ENCODE measurements around the gene PROSER3.

The PROSER3 gene

GRCh38 chr19:35812220-35813042 lies 54.5 kb downstream of the PROSER3 start, which contains the start of gene PRODH2:
TSS of gene PRODH2 (minus strand) at chr19:35812845. CDS start at chr19:35812805, 40 bp downstream.
- Mint-ChIP-seq H3K4me1 (ENCODE audit: low read depth) (no peaks in the 10 kb centered on the region), H3K27ac (no peak within 1 kb of the TSS), H3K36me3 (ENCODE audit: low read depth) (no peaks in the 10 kb centered on the region), H3K4me3 (no peak within 1 kb of the TSS), H3K27me3 (ENCODE audit: low read depth) (peaks cover 10% of the 10 kb centered on the region), H3K9me3 (no peaks in the 10 kb centered on the region)

- H3K27ac Mint-ChIP-seq = no peak overlapping the region
- no peak overlapping the region for H3K4me3 Mint-ChIP-seq
- peaks cover 10% of the 10 kb centered on the region for H3K27me3 Mint-ChIP-seq (ENCODE audit: low read depth)
- H3K4me1 Mint-ChIP-seq (ENCODE audit: low read depth) = no peaks in the 10 kb centered on the region
- H3K36me3 Mint-ChIP-seq (ENCODE audit: low read depth) = no peaks in the 10 kb centered on the region
- no peaks in the 10 kb centered on the region for H3K9me3 Mint-ChIP-seq
Measured at GRCh38 chr19:35813043-35813890, 55.3 kb downstream of the PROSER3 start.

GRCh38 chr19:35816262-35816661 lies 58.3 kb downstream of the PROSER3 start:
- peaks cover 8% of the 10 kb centered on the region for H3K27me3 Mint-ChIP-seq (ENCODE audit: low read depth)
- no peaks in the 10 kb centered on the region for H3K36me3 Mint-ChIP-seq (ENCODE audit: low read depth)
- no peak overlapping the region for H3K27ac Mint-ChIP-seq
- H3K4me3 Mint-ChIP-seq = no peak overlapping the region
- H3K4me1 Mint-ChIP-seq (ENCODE audit: low read depth) = peaks cover 2% of the 10 kb centered on the region
- no peaks in the 10 kb centered on the region for H3K9me3 Mint-ChIP-seq

- Mint-ChIP-seq H3K36me3 (ENCODE audit: low read depth) (no peaks in the 10 kb centered on the region), H3K4me3 (no peak overlapping the region), H3K9me3 (no peaks in the 10 kb centered on the region), H3K27ac (no peak overlapping the region), H3K27me3 (ENCODE audit: low read depth) (peaks cover 8% of the 10 kb centered on the region), H3K4me1 (ENCODE audit: low read depth) (peaks cover 2% of the 10 kb centered on the region)
Measured at GRCh38 chr19:35816846-35817245, 58.9 kb downstream of the PROSER3 start.

- H3K27ac Mint-ChIP-seq = no peak overlapping the region
- no peak overlapping the region for H3K4me3 Mint-ChIP-seq
- H3K4me1 Mint-ChIP-seq (ENCODE audit: low read depth) = peaks cover 2% of the 10 kb centered on the region
- peaks cover 8% of the 10 kb centered on the region for H3K27me3 Mint-ChIP-seq (ENCODE audit: low read depth)
- no peaks in the 10 kb centered on the region for H3K9me3 Mint-ChIP-seq
- H3K36me3 Mint-ChIP-seq (ENCODE audit: low read depth) = no peaks in the 10 kb centered on the region
Measured at GRCh38 chr19:35818445-35818844, 60.5 kb downstream of the PROSER3 start.
